ENCODE results near the gene ATN1.

ATN1 gene

GRCh38 chr12:6980075-6980474, 52.3 kb downstream of the ATN1 start:
- DNase-seq: no peak

GRCh38 chr12:6980740-6981139, 53.0 kb downstream of the ATN1 start:
- no peak for DNase-seq

GRCh38 chr12:6981152-6982052, 53.6 kb downstream of the ATN1 start:
- DNase-seq: no peak

GRCh38 chr12:6982532-6982931, 54.8 kb downstream of the ATN1 start:
- DNase-seq: no peak

- DNase-seq: no peak
Measured at GRCh38 chr12:6987956-6988553, 60.3 kb downstream of the ATN1 start.

Data from T-helper 9 cell (primary cell).